H1 (cell line): ENCODE measurements around the gene BEAN1. TPM values are rescaled to one million over a fixed set of nuclear protein-coding genes. Genes with fewer than 3 reads are reported as not detected.

Source experiments
- CTCF ChIA-PET: fragments of 300-600 bp; sonication (Branson Sonifier 250); formaldehyde crosslinking; loops from one replicate; lab custom pipeline; 2021; ENCODE audit not compliant: partially characterized antibody; lab: Charles Lee
- POLR2A ChIA-PET: fragments of 300-600 bp; sonication (Branson Sonifier 250); formaldehyde crosslinking; loops from one replicate; lab custom pipeline; 2021; ENCODE audit warnings: inconsistent platforms; ENCODE audit not compliant: partially characterized antibody; lab: Charles Lee
- DNase-seq, 2 experiments: peaks; one replicate each; pipeline versions ENCODE4 v3.0.0 to v3.0.0-alpha.2; 2010 to 2022; ENCODE audit warnings: low spot score in 2 of 2, low read depth in 1 of 2, mixed read lengths in 1 of 2
- FAIRE-seq: peaks from 2 replicates; lab custom pipeline; 2011; peaks lifted over from hg19 to GRCh38; lab: Jason Lieb, UNC
- H2AFZ ChIP-seq: 2 replicates; pipeline ENCODE4 v1.8.1; 2012; ENCODE audit warnings: low read length, inconsistent platforms
- H2AK5ac ChIP-seq: 2 replicates; pipeline ENCODE4 v1.6.1; 2013; ENCODE audit warnings: low read depth, low read length
- H2BK120ac ChIP-seq: replicated peaks from 2 replicates; pipeline ENCODE3; 2013; ENCODE audit warnings: low read depth, low read length, inconsistent platforms
- H2BK12ac ChIP-seq: 2 replicates; pipeline ENCODE4 v1.6.1; 2013; ENCODE audit warnings: low read depth, low read length
- H2BK15ac ChIP-seq: 2 replicates; pipeline ENCODE4 v1.6.1; 2013; ENCODE audit warnings: low read length
- H2BK20ac ChIP-seq: 2 replicates; pipeline ENCODE4 v1.6.1; 2013; ENCODE audit warnings: low read length
- H2BK5ac ChIP-seq: 2 replicates; pipeline ENCODE4 v1.6.1; 2013; ENCODE audit warnings: low read depth, low read length
- H3K14ac ChIP-seq: 2 replicates; pipeline ENCODE4 v1.6.1; 2013; ENCODE audit warnings: inconsistent platforms; ENCODE audit not compliant: insufficient read length
- H3K18ac ChIP-seq: 2 replicates; pipeline ENCODE4 v1.6.1; 2013; ENCODE audit warnings: low read length; ENCODE audit errors: extremely low read depth
- H3K23ac ChIP-seq: 2 replicates; pipeline ENCODE4 v1.6.1; 2013; ENCODE audit warnings: inconsistent platforms; ENCODE audit not compliant: insufficient read length
- H3K23me2 ChIP-seq: 2 replicates; pipeline ENCODE4 v1.6.1; 2013; ENCODE audit warnings: low read depth, low read length
- H3K27ac ChIP-seq: 2 replicates; pipeline ENCODE4 v1.6.1; 2011; ENCODE audit warnings: low read depth, low read length, inconsistent platforms
- H3K27me3 ChIP-seq, 4 experiments: replicated peaks in 1 of 4; 1 replicate in 1 of 4; 2 replicates in 3 of 4; pipeline versions ENCODE4 v1.6.1 to v1.8.1; 2011 to 2013; ENCODE audit warnings: low read length in 3 of 4, mild to moderate bottlenecking in 3 of 4, inconsistent platforms in 2 of 4, mixed read lengths in 2 of 4, moderate library complexity in 1 of 4; ENCODE audit not compliant: control insufficient read depth in 3 of 4, insufficient read depth in 3 of 4; ENCODE audit errors: extremely low read depth in 1 of 4
- H3K36me3 ChIP-seq, 4 experiments: 2 replicates each; pipeline versions ENCODE4 v1.6.1 to v1.8.1; 2011 to 2013; ENCODE audit warnings: mild to moderate bottlenecking in 4 of 4, low read length in 3 of 4, moderate library complexity in 2 of 4, control low read depth in 1 of 4, inconsistent platforms in 1 of 4; ENCODE audit not compliant: insufficient read depth in 4 of 4, control insufficient read depth in 2 of 4
- H3K4ac ChIP-seq: replicated peaks from 2 replicates; pipeline ENCODE3; 2013; ENCODE audit warnings: low read length, low read depth, mixed read lengths, inconsistent platforms; ENCODE audit not compliant: insufficient read length
- H3K4me1 ChIP-seq, 4 experiments: replicated peaks in 1 of 4; 1 replicate in 1 of 4; 2 replicates in 3 of 4; pipeline versions ENCODE4 v1.6.1 to v1.8.1; 2011 to 2013; ENCODE audit warnings: low read length in 3 of 4, inconsistent platforms in 2 of 4, mixed read lengths in 1 of 4; ENCODE audit not compliant: insufficient read depth in 4 of 4, control insufficient read depth in 3 of 4
- H3K4me2 ChIP-seq, 2 experiments: 2 replicates each; pipeline versions ENCODE4 v1.6.1 to v1.8.1; 2011 to 2013; ENCODE audit warnings: low read depth in 2 of 2, low read length in 2 of 2, control low read depth in 1 of 2, inconsistent platforms in 1 of 2, mild to moderate bottlenecking in 1 of 2; ENCODE audit not compliant: insufficient read depth in 1 of 2
- H3K4me3 ChIP-seq, 4 experiments: fragments of 200-600, 300-600 bp in 1 of 4; sonication (generic), shearing (Covaris generic), sonication (Bioruptor Twin) in 1 of 4; 2 replicates each; pipeline versions ENCODE4 v1.5.1 to v1.8.1; 2011 to 2016; ENCODE audit warnings: low read length in 4 of 4, low read depth in 3 of 4, control low read depth in 2 of 4, inconsistent platforms in 2 of 4, mild to moderate bottlenecking in 2 of 4, mixed read lengths in 1 of 4, moderate library complexity in 1 of 4; ENCODE audit not compliant: insufficient read depth in 2 of 4; ENCODE audit errors: extremely low read depth in 1 of 4
- H3K56ac ChIP-seq: replicated peaks from 2 replicates; pipeline ENCODE3; 2013; ENCODE audit warnings: low read depth, mild to moderate bottlenecking, mixed read lengths, low read length, inconsistent platforms; ENCODE audit not compliant: insufficient read length
- H3K79me1 ChIP-seq: 2 replicates; pipeline ENCODE4 v1.6.1; 2013; ENCODE audit warnings: low read depth, low read length, control low read depth
- H3K79me2 ChIP-seq, 2 experiments: 2 replicates each; pipeline versions ENCODE4 v1.6.1 to v1.8.1; 2012 to 2013; ENCODE audit warnings: low read length in 2 of 2, mild to moderate bottlenecking in 2 of 2, inconsistent platforms in 1 of 2; ENCODE audit not compliant: insufficient read depth in 2 of 2, control insufficient read depth in 1 of 2
- H3K9ac ChIP-seq, 4 experiments: replicated peaks in 1 of 4; 1 replicate in 1 of 4; 2 replicates in 3 of 4; pipeline versions ENCODE4 v1.6.1 to v1.8.1; 2011 to 2013; ENCODE audit warnings: low read depth in 3 of 4, low read length in 3 of 4, control low read depth in 2 of 4, mild to moderate bottlenecking in 2 of 4, moderate library complexity in 2 of 4, inconsistent platforms in 1 of 4; ENCODE audit errors: extremely low read depth in 1 of 4
- H3K9me3 ChIP-seq, 2 experiments: 2 replicates each; pipeline versions ENCODE4 v1.6.1 to v1.8.1; 2012 to 2013; ENCODE audit warnings: mild to moderate bottlenecking in 2 of 2, moderate library complexity in 2 of 2, control low read depth in 1 of 2, inconsistent platforms in 1 of 2, low read depth in 1 of 2, low read length in 1 of 2, mixed read lengths in 1 of 2; ENCODE audit not compliant: insufficient read depth in 2 of 2
- H4K20me1 ChIP-seq, 2 experiments: replicated peaks in 1 of 2; 2 replicates each; pipeline versions ENCODE3 to v1.8.1; 2011 to 2013; ENCODE audit warnings: inconsistent platforms in 2 of 2, low read length in 2 of 2, mild to moderate bottlenecking in 1 of 2; ENCODE audit not compliant: insufficient read depth in 2 of 2, control insufficient read depth in 1 of 2
- H4K5ac ChIP-seq: 2 replicates; pipeline ENCODE4 v1.6.1; 2013; ENCODE audit warnings: low read length, low read depth, mixed read lengths, inconsistent platforms; ENCODE audit not compliant: insufficient read length
- H4K8ac ChIP-seq: 2 replicates; pipeline ENCODE4 v1.8.0; 2013; ENCODE audit warnings: mild to moderate bottlenecking, moderate library complexity, low read length, inconsistent platforms; ENCODE audit not compliant: insufficient read depth; ENCODE audit errors: extremely low read depth
- H4K91ac ChIP-seq: replicated peaks from 2 replicates; pipeline ENCODE3; 2013; ENCODE audit warnings: low read length, mixed read lengths, inconsistent platforms; ENCODE audit not compliant: insufficient read length
- CEBPB ChIP-seq: IDR thresholded peaks from 2 replicates; pipeline ENCODE4 v1.6.1; 2012; ENCODE audit warnings: low read depth, low read length
- CTCF ChIP-seq, 3 experiments: IDR thresholded peaks; 1 replicate in 2 of 3; 2 replicates in 1 of 3; pipeline versions ENCODE4 v1.5.1 to v1.6.1; 2011; ENCODE audit warnings: low read length in 3 of 3, mild to moderate bottlenecking in 3 of 3, inconsistent platforms in 2 of 3, low read depth in 1 of 3, moderate library complexity in 1 of 3; ENCODE audit not compliant: insufficient read depth in 1 of 3; ENCODE audit errors: control extremely low read depth in 1 of 3
- EZH2 ChIP-seq: fragments of 200-600 bp; sonication (generic); IDR thresholded peaks from 2 replicates; pipeline ENCODE4 v1.7.1; 2012; ENCODE audit warnings: low read depth, mild to moderate bottlenecking, moderate library complexity, low read length, inconsistent platforms; ENCODE audit not compliant: severe bottlenecking
- GABPA ChIP-seq: IDR thresholded peaks from 2 replicates; pipeline ENCODE4 v1.6.1; 2011; ENCODE audit warnings: mild to moderate bottlenecking, low read length, moderate library complexity, borderline replicate concordance; ENCODE audit not compliant: insufficient read depth
- HDAC2 ChIP-seq, 2 experiments: fragments of 300-600 bp in 1 of 2; sonication (generic) in 1 of 2; IDR thresholded peaks; 2 replicates each; pipeline ENCODE4 v1.6.1; 2011 to 2012; ENCODE audit warnings: low read depth in 2 of 2, low read length in 2 of 2, mild to moderate bottlenecking in 2 of 2, moderate library complexity in 2 of 2, borderline replicate concordance in 1 of 2, inconsistent platforms in 1 of 2
- HDAC6 ChIP-seq: IDR thresholded peaks from one replicate; pipeline ENCODE4 v1.7.1; 2012; ENCODE audit warnings: low read depth, mild to moderate bottlenecking, inconsistent platforms, low read length, moderate library complexity
- NRF1 ChIP-seq: IDR thresholded peaks from 2 replicates; pipeline ENCODE4 v1.6.1; 2011; ENCODE audit warnings: mild to moderate bottlenecking, low read depth, low read length, improper control_type of control experiment
- POLR2AphosphoS5 ChIP-seq: IDR thresholded peaks from 2 replicates; pipeline ENCODE4 v1.6.1; 2011; ENCODE audit warnings: low read depth, low read length
- SAP30 ChIP-seq: fragments of 300-600 bp; sonication (generic); IDR thresholded peaks from 2 replicates; pipeline ENCODE4 v1.7.1; 2012; ENCODE audit warnings: low read length, moderate library complexity, mild to moderate bottlenecking, inconsistent platforms; ENCODE audit not compliant: insufficient read depth, insufficient replicate concordance
- SP1 ChIP-seq: IDR thresholded peaks from 2 replicates; pipeline ENCODE4 v1.6.1; 2011; ENCODE audit warnings: low read depth, low read length
- SP4 ChIP-seq: IDR thresholded peaks from 2 replicates; pipeline ENCODE4 v1.6.1; 2012; ENCODE audit warnings: low read length, inconsistent platforms
- YY1 ChIP-seq: IDR thresholded peaks from 2 replicates; pipeline ENCODE4 v1.6.1; 2011; ENCODE audit warnings: low read depth, mild to moderate bottlenecking, low read length
- WGBS, 2 experiments: shearing (Covaris generic) in 1 of 2; methylation state at CpG; one replicate each; pipeline versions ENCODE4 v1.1.6 to v1.1.7; 2013 to 2015; ENCODE audit warnings: low lambda C conversion rate in 2 of 2, mixed read lengths in 2 of 2, inconsistent platforms in 1 of 2, low coverage in 1 of 2, missing lambda C conversion rate in 1 of 2; ENCODE audit not compliant: insufficient replicate concordance in 2 of 2, insufficient coverage in 1 of 2, insufficient read length in 1 of 2; ENCODE audit errors: extremely low coverage in 1 of 2, missing lambda C conversion rate in 1 of 2; 5-methylcytosine and 5-hydroxymethylcytosine counted together
- polyA plus RNA-seq, 7 experiments: library from polyadenylated mRNA; depleted of rRNA in 3 of 7; stranded (reverse) in 5 of 7; unstranded in 2 of 7; fragments of >200 nt in 5 of 7; fragments of 200-250 nt in 2 of 7; gene quantifications; 1 replicate in 5 of 7; 2 replicates in 1 of 7; 4 replicates in 1 of 7; pipeline versions ENCODE4 v1.2.1 to v1.2.3, GENCODE V29; 2011 to 2013; ENCODE audit warnings: missing spikeins in 2 of 7, mixed read lengths in 2 of 7
- total RNA-seq: library from RNA; stranded (reverse); fragmentation: NEBNext Ultra II Directional; extraction: Animal tissue kit (Norgen Biotek cat#: 25700); gene quantifications from 2 replicates; pipeline ENCODE4 v1.2.1, GENCODE V29; 2021

The BEAN1 gene
- total and polyA plus RNA-seq, 2 of the 8 experiments (the other 6 are each of a cell fraction or from before 2014, with no cell fraction given): 0.08 TPM; not detected in 1

DNA sequence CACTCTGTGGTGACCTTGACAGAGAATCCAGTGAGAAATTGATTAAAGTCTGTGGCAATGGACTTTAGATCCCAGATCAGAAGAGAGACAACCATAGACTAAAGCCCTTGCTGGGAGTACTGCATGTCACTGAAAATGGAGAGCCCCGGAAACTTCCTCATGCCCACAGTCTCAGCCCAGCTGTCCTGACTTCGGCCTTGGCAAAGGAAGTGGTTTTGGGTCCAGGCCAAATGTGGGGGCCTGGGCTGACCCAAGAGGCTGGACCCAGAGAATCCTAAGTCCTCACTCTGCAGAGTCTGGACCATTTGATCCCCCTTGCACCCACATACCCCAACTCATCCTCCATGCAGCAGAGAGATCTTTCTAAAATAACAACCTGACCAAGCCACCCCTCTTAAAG, 4.7 kb upstream of the BEAN1 start:
- Histone ChIP-seq H3K14ac (no peak overlapping the region), H3K27me3 (peaks cover 23 to 34% (median 30%) of the 10 kb centered on the region in 4 experiments)
- TF ChIP-seq NRF1: no peak
- no peak for TF ChIP-seq HDAC6
- no peak for TF ChIP-seq EZH2
- TF ChIP-seq SAP30: no peak
- TF ChIP-seq HDAC2 (IDR thresholded peaks at IDR 0.05; ENCODE audit: borderline replicate concordance in 1 of 2, low read depth in 2 of 2, low read length in 2 of 2): no peak
- no peak for TF ChIP-seq SP1
- TF ChIP-seq SP4: no peak
- no peak for TF ChIP-seq YY1
- TF ChIP-seq CTCF (IDR thresholded peaks at IDR 0.05; ENCODE audit: control extremely low read depth in 1 of 3, insufficient read depth in 1 of 3, low read depth in 1 of 3, low read length in 3 of 3): no peak
- no peak for TF ChIP-seq POLR2AphosphoS5
- TF ChIP-seq CEBPB: no peak
- TF ChIP-seq GABPA: no peak

More for the DNA sequence above, 4.7 kb upstream of the BEAN1 start:
- H2BK120ac ChIP-seq: no peak overlapping the region
- H3K18ac ChIP-seq: no peak overlapping the region
- H2BK20ac ChIP-seq: no peak overlapping the region
- H4K91ac ChIP-seq: no peak overlapping the region
- no peak overlapping the region for H2AFZ ChIP-seq
- H3K36me3 ChIP-seq: no peaks in the 10 kb centered on the region
- POLR2A ChIA-PET: no interaction called here
- no peak overlapping the region for H3K27ac ChIP-seq
- H3K56ac ChIP-seq: no peak overlapping the region
- no peak overlapping the region for H2BK5ac ChIP-seq
- DNase-seq (no peak), FAIRE-seq (no peak)
- no peak overlapping the region for H4K5ac ChIP-seq
- H4K20me1 ChIP-seq: peaks cover 0 to 4% of the 10 kb centered on the region in 2 experiments
- no peak overlapping the region for H4K8ac ChIP-seq
- H3K79me1 ChIP-seq: no peaks in the 10 kb centered on the region
- H3K4me2 ChIP-seq: no peak overlapping the region
- no peaks in the 10 kb centered on the region for H3K9me3 ChIP-seq
- CTCF ChIA-PET: interaction anchor here (0.9 to 1.9 kb wide), 2 partner anchors 21 to 65 kb away, joined by 4 read pairs; no protein-coding TSS in a partner anchor
- peaks cover 0 to 11% (median 7%) of the 10 kb centered on the region in 4 experiments; a peak in 6 of 7 replicates for H3K4me1 ChIP-seq
- no peak overlapping the region for H2BK15ac ChIP-seq
- no peak overlapping the region for H3K4ac ChIP-seq
- no peak overlapping the region for H3K23ac ChIP-seq
- no peak overlapping the region for H3K4me3 ChIP-seq
- H3K79me2 ChIP-seq: no peaks in the 10 kb centered on the region
- 95% methylated on average over 2 of the region's 2 CpGs; no CpG with 5 or more reads in 1 of the 2 experiments for WGBS, 2 experiments
- H3K23me2 ChIP-seq: peaks cover 11% of the 10 kb centered on the region
- H3K9ac ChIP-seq: no peak overlapping the region
- H2AK5ac ChIP-seq: no peak overlapping the region
- no peak overlapping the region for H2BK12ac ChIP-seq
